Stimulated activated CD8-positive, alpha-beta memory T cell treated with anti-CD3 and anti-CD28 coated beads, Interleukin-12 subunit alpha, Interleukin-12 subunit beta, amount 100 ng/mL, for 24 hours (primary cell): ENCODE measurements around the gene JADE2.

ENCODE experiments used
- DNase-seq: peaks from one replicate; pipeline ENCODE4 v3.0.0-alpha.2; 2020; ENCODE audit errors: extremely low read depth

Gene JADE2

DNA sequence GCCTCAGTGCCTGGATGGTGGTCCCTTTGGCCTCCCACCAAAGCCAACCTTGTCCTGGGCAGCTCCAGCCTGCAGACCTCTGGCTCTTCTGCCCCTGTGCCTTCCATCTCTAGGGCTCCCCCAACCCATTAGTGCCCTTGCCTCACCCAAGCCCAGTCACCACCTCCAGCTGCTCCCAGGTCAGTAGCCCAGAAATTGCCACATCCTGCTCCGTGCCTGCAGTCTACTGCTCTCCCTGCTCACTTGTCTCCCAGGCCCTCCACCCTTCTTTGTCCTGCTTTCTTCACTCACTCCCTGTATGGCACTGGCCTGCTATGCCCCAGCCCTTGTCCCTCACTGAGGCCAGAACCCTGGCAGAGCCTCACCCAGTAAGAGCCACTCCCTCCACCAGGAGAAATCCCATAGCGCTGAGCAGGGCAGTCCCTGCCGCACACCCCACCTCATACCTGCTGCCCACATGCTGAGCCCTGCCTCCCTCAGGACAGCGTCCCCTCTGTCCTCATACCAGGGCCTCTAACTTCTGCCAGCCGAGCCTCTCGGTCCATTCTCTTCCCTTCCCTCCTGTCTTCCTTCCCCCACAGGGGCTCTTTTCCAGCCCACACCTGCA lies 44.4 kb downstream of the JADE2 start:
- no peak for DNase-seq

DNA sequence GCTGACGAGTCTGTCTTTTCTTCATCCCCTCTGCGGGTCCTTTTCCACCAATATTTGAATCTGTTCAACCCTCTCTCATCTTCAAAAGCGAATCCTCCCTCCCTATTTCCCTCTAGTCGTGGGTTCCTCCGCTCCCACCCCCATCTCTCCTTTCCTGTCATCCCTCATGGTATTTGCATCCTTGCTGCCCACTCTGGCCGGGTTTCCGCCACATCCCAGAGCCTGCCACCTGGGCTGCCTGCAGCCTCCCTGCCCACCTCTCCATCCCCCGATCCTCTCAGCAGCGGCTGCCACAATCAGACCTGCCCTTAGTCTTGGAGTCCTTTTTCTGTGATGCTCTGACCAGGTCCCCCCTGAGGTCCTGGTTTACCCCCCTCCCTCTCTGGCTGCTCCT lies 44.9 kb downstream of the JADE2 start:
- no peak for DNase-seq

DNA sequence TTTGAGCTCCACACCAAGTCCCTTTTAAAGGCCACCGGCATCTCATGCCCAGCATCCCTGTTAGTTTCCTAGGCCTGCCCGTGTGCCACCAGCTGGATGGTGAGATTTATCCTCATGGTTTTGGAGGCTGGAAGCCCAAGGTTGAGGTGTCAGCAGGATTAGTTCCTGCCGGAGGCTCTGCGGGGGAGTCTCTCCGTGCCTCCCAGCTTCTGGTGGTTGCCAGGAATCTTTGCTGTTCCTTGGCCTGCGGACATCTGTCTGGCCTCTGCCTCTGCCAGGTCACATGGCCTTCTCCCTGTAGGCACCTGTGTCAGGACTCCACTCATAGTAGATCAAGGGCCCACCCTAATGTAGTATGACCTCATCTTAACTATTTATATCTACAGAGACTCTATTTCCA lies 45.4 kb downstream of the JADE2 start:
- no peak for DNase-seq

DNA sequence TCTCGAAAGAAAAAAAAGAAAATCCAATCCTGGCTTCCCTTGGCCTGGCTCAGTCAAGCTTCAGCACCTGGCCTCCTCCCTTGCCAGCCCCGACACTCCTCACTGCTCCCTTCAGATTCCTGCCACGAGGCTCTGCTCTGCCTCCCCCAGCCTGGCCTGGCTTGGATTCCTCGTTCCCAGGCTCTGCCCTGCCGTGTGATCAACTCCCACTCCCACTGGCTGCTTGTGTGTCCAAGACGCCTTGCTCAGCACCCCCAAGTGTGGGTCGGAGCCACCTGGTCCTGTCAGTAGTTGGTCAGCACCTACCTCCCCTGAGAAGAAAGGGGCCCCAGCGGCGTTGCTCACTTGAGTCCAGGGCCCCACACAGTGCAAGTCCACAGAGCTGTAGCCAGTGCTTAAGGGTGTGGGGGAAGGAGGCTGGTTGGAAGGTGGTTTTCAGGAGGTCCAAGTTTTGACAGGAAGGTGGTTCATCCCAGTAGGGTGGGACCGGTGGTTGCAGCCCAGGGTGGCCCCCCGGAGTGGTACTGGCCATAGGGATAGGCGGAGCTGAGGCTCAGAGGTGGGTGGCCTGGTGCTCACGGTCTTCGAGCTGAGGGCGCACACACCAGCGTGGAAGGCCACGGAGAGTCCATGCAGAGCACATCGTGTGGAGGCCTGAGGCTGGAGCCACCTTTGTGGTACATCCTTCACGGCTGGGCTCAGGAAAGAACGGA lies 46.4 kb downstream of the JADE2 start:
- DNase-seq, result no peak

DNA sequence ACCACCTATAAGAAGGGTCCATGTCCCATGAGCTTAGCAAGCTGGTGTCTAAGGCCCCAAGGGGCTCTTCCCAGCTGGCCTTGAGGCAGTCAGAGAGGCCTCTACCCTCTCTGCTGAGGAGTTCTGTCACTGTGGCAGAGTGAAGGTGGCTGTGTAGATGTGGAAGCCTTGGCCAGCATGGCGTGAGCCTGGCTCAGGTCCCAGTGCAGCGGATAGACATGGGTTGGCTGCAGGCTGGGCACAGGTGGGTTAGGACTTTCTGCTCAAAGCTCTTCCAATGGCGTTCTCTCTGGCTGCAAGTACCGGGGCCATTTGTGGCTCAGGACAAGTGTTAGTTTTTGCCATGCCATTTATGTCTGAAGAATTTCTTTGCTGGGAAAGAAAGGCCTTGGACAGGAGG lies 47.3 kb downstream of the JADE2 start:
- DNase-seq, result no peak

DNA sequence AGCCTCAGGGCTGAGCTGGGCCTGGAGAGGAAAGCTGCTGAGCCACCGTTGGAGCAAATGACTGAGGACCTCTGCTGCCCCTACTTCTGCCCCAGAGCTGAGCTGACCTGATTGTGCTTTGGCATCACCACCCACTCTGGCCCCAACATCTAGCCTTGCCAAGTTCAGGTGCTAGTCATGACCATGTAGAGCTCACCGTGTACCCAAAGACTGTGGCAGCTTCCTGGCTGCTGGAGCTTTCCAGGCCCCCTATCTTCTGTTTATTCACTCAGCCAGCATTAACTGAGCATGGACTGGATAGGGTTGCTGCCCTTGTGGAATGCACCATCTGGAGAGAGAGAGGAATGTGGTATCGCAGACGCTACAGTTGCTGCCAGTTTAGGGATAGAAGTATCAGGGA lies 49.1 kb downstream of the JADE2 start:
- no peak for DNase-seq

DNA sequence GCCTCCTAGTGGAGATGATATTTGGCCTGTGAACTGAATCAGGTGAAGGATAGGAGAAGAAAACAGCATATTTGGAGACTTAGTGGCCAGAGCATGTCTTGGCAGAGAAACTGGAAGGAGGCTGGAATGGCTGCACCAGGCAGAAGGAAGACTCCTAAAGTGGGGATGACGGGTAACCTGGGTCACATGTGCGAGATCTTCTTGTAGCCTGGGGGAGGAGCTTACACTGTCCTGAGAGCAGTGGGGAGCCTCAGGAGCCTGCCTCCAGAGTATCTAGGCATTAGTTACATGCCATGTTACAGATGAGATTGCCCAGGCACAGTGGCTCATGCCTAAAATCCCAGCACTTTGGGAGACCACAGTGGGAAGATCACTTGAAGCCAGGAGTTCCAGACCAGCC lies 49.8 kb downstream of the JADE2 start:
- no peak for DNase-seq

DNA sequence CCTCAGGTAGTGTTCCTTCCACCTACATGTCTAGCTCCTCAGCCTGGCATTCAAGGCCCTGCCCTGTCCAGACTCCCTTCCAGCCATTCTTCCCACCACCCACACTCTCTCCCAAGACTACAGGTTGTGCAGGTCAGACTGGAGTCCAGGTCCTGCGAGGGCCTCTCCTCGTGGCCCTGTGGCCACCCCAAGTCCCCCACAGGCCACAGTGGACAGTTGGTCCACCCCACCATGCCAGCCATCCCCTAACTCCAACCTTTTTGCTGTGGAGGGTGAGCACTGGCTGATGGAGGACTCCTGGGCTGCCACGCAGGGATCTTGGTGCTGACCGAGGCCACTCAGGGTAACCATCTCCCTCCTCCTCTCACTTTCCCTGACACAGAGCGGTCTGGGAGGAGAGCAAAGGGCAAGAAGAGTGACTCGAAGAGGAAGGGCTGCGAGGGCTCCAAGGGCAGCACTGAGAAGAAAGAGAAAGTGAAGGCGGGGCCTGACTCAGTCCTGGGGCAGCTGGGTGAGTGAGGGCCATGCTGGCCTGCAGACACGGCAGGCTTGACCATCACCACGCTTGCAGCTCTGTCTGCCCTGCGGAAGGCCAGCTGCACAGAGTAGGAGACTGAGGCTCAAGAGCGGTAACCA lies 51.0 kb downstream of the JADE2 start:
- no peak for DNase-seq

DNA sequence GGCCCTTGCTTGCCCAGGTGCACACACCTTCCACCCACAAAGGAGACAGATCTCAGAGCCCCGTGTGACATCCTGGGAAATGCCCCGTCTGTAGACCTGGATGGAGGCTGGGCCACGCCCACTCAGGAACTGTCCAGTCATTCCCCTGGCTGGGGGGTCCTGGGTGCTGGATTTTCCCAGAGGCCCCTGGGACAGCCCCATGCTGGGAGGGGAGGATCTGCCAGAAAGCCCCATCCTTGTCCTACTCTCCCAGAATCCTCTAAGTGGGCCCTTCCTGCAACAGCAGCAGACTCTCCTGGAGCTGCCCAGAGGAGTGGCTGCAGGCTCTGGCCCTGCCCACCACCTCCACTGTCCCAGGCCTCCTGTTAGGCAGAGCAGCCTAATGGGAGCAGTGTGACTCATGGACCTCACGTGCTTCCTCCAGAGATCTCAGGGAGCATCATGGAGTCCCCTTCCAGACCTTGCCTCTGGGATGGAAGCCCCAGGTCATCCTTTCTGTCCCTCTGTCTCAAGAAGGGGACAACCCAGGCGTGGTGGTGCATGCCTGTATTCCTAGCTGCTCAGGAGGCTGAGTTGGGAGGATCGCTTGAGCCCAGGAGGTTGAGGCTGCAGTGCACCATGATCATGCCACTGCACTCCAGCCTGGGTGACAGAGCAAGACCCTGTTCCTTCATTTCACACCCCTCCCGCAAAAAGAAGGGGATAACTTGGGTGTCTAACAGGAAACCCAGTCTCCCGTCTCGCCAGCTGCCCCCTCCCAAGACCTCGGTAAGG lies 51.7 kb downstream of the JADE2 start:
- no peak for DNase-seq

DNA sequence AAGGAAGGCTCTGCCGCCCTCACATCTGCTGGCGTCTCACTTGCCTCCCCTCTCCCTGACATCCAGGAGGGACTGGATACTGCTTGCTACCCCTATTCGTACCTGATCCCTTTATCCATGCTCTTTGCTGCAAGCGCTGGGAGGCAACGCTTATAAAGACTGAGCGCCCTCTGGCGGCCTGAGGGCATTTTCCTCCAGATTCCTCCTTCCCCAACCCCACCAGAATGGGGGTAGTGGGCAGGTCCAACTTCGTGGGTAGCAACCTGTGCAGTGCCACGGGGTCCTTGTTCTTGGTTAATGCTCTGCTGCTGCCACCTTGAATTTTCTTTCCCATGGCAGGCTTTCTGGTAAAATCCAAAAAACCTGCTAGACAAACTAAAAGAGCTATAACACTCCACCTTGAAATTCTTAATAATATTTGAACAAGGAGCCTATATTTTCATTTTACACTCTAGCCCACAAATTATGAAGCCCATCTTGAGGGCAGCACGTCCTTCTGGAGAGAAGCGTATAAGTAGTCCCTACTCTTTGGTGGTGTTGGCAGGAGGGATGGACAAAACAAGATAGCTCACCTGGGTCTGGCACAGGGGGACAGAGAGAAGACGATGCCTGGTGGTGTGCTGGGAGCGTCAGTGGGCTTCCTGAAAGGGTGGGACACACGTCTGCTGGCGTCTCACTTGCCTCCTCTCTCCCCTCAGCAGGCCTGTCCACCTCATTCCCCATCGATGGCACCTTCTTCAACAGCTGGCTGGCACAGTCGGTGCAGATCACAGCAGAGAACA lies 52.5 kb downstream of the JADE2 start:
- peak; percentile 42 for DNase-seq

DNA sequence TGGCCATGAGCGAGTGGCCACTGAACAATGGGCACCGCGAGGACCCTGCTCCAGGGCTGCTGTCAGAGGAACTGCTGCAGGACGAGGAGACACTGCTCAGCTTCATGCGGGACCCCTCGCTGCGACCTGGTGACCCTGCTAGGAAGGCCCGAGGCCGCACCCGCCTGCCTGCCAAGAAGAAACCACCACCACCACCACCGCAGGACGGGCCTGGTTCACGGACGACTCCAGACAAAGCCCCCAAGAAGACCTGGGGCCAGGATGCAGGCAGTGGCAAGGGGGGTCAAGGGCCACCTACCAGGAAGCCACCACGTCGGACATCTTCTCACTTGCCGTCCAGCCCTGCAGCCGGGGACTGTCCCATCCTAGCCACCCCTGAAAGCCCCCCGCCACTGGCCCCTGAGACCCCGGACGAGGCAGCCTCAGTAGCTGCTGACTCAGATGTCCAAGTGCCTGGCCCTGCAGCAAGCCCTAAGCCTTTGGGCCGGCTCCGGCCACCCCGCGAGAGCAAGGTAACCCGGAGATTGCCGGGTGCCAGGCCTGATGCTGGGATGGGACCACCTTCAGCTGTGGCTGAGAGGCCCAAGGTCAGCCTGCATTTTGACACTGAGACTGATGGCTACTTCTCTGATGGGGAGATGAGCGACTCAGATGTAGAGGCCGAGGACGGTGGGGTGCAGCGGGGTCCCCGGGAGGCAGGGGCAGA lies 53.3 kb downstream of the JADE2 start:
- no peak for DNase-seq

DNA sequence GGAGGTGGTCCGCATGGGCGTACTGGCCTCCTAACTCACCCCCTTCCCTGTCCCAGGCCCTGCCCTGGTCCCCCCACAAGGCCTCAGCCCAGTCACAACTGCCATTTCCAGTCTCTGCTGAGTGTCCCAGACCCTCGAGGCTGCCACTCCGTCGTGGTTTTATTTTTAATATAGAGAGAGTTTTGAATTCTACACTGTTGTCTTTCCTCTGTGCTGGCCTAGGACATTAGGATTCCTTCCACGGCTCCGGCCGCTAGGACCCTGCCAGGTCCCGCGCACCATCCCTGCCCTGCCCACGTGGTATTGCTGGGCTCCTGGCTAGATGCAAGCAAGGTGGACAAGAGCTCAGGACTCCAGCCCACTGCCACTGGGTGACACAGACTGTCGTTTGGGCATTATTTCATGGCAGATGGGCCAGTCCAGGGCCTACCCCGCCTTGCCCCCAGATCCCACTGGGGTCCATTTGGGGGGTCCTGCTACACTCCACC lies 53.9 kb downstream of the JADE2 start:
- no peak for DNase-seq

DNA sequence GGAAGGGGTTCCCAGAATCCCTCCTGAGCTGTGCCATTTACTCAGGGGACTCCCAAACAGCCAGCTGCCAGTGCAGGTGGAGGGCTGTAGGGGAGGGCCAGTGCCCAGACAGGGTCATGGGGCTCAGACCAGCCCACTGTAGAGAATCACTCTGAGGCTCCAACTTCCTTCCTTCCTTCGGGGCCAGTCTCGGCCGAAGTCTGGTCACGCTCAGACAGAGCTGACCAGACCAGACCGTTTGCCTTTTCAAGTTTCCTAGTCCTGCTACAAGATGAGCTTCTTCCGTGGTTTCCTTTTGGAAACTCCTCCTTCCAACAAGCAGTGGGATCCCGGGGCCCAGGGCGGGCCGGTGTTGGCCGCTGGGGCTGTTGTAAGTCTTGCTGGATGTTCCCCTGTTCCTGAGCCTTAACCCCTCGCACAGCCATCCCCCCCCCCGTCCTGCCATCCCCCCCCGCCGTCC lies 54.6 kb downstream of the JADE2 start:
- DNase-seq, result no peak

DNA sequence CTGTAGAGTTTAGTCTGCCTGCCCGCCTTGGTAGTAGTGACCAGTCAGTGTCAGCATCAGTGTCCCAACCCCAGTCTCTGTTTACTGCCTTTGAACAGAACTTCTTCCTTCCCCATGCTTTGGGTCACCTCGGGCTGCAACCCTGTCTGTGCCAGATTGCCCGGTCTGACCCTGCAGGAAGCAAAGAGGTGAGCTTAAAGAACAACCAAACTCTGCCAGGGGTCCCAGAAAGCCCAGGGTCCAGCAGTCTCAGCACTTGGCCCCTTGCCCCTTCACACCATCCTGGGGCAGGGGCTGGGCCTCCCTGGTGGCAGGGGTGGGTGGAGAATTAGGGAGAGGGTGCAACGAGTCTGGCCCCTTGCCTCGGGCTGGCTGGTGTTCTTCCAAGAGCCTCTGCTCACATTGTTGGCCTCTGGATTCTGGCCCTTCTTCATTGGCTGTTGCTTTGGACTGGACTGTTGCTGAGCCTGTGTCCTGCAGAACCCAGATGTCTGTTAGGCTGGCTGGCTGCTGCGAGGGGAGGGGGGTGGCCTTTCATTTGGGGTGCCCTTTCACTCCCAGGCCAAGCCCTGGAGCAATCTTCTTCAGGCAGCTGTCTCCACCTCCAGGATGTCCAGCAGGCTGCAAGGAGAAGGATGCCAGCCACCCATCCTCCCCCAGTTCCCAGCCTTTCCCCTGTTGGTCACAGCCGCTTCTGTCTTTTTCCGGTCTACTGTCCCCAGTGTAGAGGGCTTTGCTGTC lies 55.9 kb downstream of the JADE2 start:
- DNase-seq, result no peak

DNA sequence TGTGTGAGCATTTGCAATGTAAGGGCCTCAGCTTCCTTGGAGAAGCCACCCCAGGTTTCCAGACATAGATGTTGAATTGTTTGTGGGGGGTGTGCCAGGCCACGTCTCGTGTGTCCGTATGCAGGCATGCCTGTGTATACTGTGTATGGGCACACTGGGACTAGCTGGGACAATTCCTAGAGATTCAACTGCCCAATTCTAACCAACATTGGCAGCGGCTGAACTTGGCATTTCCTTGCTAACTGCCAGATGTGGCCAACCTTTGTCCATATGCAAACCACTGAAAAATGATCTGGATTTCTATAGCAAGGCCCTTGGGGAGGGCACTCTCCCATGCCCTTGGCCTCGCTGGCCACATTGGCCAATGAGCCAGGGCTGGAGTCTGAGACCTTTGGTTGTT lies 56.8 kb downstream of the JADE2 start:
- DNase-seq, result no peak

DNA sequence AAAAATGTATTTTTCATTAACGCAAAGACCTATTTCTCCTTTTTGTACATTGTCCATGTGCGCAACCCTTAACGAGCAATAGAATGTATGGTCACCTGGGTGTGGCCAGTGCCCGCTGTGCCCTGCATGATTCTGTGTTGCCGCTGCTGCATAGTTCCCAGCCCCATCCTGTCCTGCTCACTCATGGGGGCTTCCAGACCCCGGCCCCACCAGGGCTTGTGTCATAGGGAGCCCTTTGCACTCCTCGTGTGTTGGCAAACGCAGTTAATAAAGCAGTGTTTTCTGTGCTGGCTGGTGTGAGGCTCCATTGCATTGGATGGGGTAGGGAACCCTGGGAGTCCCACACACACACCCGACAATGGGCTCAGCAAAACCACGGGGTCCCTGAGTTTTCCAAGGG lies 57.5 kb downstream of the JADE2 start:
- DNase-seq, result no peak

DNA sequence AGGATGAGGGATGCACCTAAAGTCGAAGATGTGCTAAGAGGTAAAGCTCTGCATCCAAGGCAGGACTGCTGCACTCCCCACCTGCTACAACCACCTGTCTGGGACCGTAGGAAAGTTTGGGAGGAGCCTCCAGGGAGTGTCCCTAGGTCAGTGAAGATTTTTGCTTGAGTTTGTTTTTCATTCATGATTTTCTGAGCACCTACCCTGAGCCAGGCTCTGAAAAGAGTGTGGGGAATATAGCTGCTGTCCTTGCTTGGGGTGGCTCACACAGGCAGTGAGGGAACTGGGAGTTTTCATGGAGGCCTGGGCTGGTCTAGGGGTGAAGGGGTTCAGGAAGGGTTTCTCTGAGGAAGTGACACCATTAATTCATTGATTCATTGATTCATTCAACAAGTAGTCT lies 58.3 kb downstream of the JADE2 start:
- no peak for DNase-seq

DNA sequence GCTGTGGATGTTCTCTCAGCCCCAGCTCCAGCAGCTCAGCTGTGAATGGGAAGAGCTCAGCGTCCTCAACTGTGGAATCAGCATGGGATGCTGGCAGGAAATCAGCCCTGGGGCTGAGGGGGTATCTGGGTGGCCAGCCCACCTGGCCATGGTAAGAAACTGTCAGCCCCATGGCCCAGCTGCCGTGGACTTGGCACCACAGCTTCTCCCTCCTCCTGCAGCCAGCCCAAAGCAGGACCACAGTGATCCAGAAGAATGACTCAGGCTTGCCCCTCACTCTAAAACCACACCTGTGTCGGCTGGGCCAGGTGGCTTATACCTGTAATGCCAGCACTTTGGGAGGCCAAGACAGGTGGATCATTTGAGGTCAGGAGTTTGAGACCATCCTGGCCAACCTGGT lies 59.2 kb downstream of the JADE2 start:
- DNase-seq, result no peak

DNA sequence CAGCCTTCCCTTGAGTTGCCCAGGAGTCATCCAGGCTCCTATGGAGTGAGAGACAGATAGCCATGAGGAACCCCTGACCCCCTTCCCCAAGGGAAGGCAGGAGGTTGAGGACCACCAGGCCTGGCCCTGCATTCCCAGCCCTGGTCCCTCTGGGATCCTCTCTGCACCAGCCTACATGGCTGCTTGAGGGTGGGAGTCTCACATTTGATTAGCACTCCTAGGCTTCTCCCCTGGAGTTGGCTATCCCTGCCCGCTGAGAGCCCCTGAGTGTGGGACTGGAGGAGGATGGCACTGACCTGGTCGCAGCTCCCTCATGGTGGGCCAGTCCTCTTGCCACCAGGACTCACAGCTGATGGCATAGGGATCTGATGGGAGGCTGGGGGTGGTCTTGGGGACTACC lies 60.5 kb downstream of the JADE2 start:
- DNase-seq, result no peak

DNA sequence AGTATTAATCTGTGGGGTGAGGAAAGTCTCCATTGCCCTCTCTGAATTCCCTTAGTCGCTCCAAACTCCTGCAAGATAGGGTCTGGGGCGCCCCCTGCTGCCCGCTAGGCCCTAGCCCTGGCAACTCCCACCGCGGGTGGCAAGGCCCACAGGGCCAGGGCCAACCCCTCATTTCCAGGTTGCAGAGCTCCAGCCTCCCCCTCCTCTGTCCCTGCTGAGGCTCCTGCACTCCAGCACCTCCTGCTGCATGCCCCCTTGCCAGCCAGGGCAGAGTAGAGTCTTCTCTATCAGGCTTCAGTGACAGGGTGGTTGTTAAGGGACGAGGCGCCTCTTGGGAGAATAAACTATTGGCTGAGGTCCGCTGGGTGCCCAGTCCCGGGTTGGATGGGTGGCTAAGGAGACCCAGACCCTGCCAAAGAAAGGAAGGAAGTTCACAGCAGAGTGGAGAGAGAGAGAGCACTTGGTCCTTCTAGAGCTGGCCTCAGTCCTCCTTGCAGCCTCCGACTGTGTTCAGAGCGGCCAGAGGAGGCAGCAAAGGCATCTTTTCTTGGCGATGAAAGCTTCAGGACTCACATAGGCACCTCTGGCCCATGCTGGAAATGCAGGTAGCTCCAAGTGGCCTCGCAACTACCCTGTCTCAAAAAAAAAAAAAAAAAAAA lies 61.5 kb downstream of the JADE2 start:
- DNase-seq, result peak; percentile 70
